IMR-90 (cell line): ENCODE results near the gene NOG. TPM values are rescaled to one million over a fixed set of nuclear protein-coding genes. Genes with fewer than 3 reads are reported as not detected.

Experiments used
- ATAC-seq: fragments of 200-7000 bp; cut with Tn5 transposase; 2 replicates; pipeline ENCODE4 v1.9.1; 2020; ENCODE audit warnings: low read depth, mild to moderate bottlenecking, moderate library complexity
- BruUV-seq: library from RNA; stranded (reverse); fragments of 400-500 nt; replicated peaks from 2 replicates; lab custom pipeline; 2021; lab: Mats Ljungman, UMichigan
- CTCF ChIA-PET: fragments of 300-600 bp; formaldehyde crosslinking; extraction: SDS; loops from one replicate; lab custom pipeline; 2021; ENCODE audit warnings: antibody characterized with exemption; lab: Yijun Ruan, JAX
- POLR2A ChIA-PET: fragments of 300-600 bp; sonication (Branson Sonifier 250); formaldehyde crosslinking; loops from one replicate; lab custom pipeline; 2022; ENCODE audit warnings: antibody characterized with exemption; ENCODE audit not compliant: unreplicated experiment; lab: Charles Lee
- DNase-seq: peaks from one replicate; pipeline ENCODE4 v3.0.0; 2013
- H2AFZ ChIP-seq: replicated peaks from 2 replicates; pipeline ENCODE3; 2013; ENCODE audit warnings: low read length, mild to moderate bottlenecking; ENCODE audit not compliant: poor library complexity
- H2AK5ac ChIP-seq: 2 replicates; pipeline ENCODE4 v1.6.1; 2013; ENCODE audit warnings: low read depth, low read length, inconsistent platforms
- H2AK9ac ChIP-seq: replicated peaks from 2 replicates; pipeline ENCODE3; 2013; ENCODE audit warnings: mild to moderate bottlenecking, low read depth, low read length, moderate library complexity; ENCODE audit not compliant: poor library complexity
- H2BK120ac ChIP-seq: 2 replicates; pipeline ENCODE4 v1.6.1; 2013; ENCODE audit warnings: low read depth, low read length, inconsistent platforms
- H2BK15ac ChIP-seq: 3 replicates; pipeline ENCODE4 v1.6.1; 2013; ENCODE audit warnings: low read depth, low read length, inconsistent platforms
- H2BK20ac ChIP-seq: 2 replicates; pipeline ENCODE4 v1.6.1; 2013; ENCODE audit warnings: low read depth, mild to moderate bottlenecking, inconsistent platforms, low read length, moderate library complexity
- H2BK5ac ChIP-seq: 2 replicates; pipeline ENCODE4 v1.6.1; 2013; ENCODE audit warnings: mild to moderate bottlenecking, low read depth, low read length, inconsistent platforms; ENCODE audit not compliant: poor library complexity, severe bottlenecking
- H3K14ac ChIP-seq: replicated peaks from 2 replicates; pipeline ENCODE4 v1.6.1; 2013; ENCODE audit warnings: low read depth, low read length, inconsistent platforms
- H3K18ac ChIP-seq: 2 replicates; pipeline ENCODE4 v1.6.1; 2013; ENCODE audit warnings: low read depth, low read length, control low read depth
- H3K23ac ChIP-seq: 2 replicates; pipeline ENCODE4 v1.6.1; 2013; ENCODE audit warnings: low read depth, low read length, inconsistent platforms
- H3K27ac ChIP-seq: 2 replicates; pipeline ENCODE4 v1.5.1; 2013; ENCODE audit warnings: mild to moderate bottlenecking, control low read depth, low read length; ENCODE audit not compliant: insufficient read depth
- H3K27me3 ChIP-seq: 2 replicates; pipeline ENCODE4 v1.6.1; 2013; ENCODE audit warnings: low read length; ENCODE audit not compliant: control insufficient read depth, insufficient read depth
- H3K36me3 ChIP-seq: 2 replicates; pipeline ENCODE4 v1.6.1; 2013; ENCODE audit warnings: low read length, mixed read lengths; ENCODE audit not compliant: control insufficient read depth, insufficient read depth
- H3K4ac ChIP-seq: 2 replicates; pipeline ENCODE4 v1.6.1; 2013; ENCODE audit warnings: low read depth, low read length, inconsistent platforms
- H3K4me1 ChIP-seq: 2 replicates; pipeline ENCODE4 v1.6.1; 2013; ENCODE audit warnings: low read length, mixed read lengths; ENCODE audit not compliant: control insufficient read depth, insufficient read depth
- H3K4me2 ChIP-seq: 2 replicates; pipeline ENCODE4 v1.6.1; 2013; ENCODE audit warnings: low read depth, mild to moderate bottlenecking, control low read depth, low read length, moderate library complexity
- H3K4me3 ChIP-seq: 2 replicates; pipeline ENCODE4 v1.5.1; 2013; ENCODE audit warnings: low read depth, mild to moderate bottlenecking, control low read depth, low read length, moderate library complexity; ENCODE audit not compliant: insufficient read depth
- H3K56ac ChIP-seq: 2 replicates; pipeline ENCODE4 v1.6.1; 2013; ENCODE audit warnings: low read length, inconsistent platforms; ENCODE audit not compliant: insufficient read depth; ENCODE audit errors: extremely low read depth
- H3K79me1 ChIP-seq, 2 experiments: 2 replicates each; pipeline ENCODE4 v1.6.1; 2013; ENCODE audit warnings: low read length in 2 of 2, inconsistent platforms in 1 of 2, low read depth in 1 of 2
- H3K9ac ChIP-seq: 2 replicates; pipeline ENCODE4 v1.6.1; 2013; ENCODE audit warnings: low read depth, low read length, control low read depth
- H3K9me1 ChIP-seq: 2 replicates; pipeline ENCODE4 v1.6.1; 2013; ENCODE audit warnings: low read length, inconsistent platforms; ENCODE audit not compliant: insufficient read depth
- H3K9me3 ChIP-seq: 2 replicates; pipeline ENCODE4 v1.6.1; 2013; ENCODE audit warnings: low read length; ENCODE audit not compliant: control insufficient read depth, insufficient read depth
- H4K20me1 ChIP-seq: 2 replicates; pipeline ENCODE4 v1.6.1; 2013; ENCODE audit warnings: low read length, inconsistent platforms; ENCODE audit not compliant: insufficient read depth
- H4K5ac ChIP-seq: 2 replicates; pipeline ENCODE4 v1.6.1; 2013; ENCODE audit warnings: mild to moderate bottlenecking, low read depth, low read length, control low read depth
- H4K8ac ChIP-seq, 2 experiments: 2 replicates each; pipeline ENCODE4 v1.6.1; 2013; ENCODE audit warnings: low read depth in 2 of 2, low read length in 2 of 2, control low read depth in 1 of 2, inconsistent platforms in 1 of 2
- H4K91ac ChIP-seq: 2 replicates; pipeline ENCODE4 v1.6.1; 2013; ENCODE audit warnings: low read depth, low read length, inconsistent platforms; ENCODE audit not compliant: insufficient read depth
- CEBPB ChIP-seq: IDR thresholded peaks from 2 replicates; pipeline ENCODE4 v1.6.1; 2012; ENCODE audit warnings: low read depth, low read length, improper control_type of control experiment
- MAFK ChIP-seq: IDR thresholded peaks from 2 replicates; pipeline ENCODE4 v1.6.1; 2012; ENCODE audit warnings: low read depth, low read length, improper control_type of control experiment
- MAZ ChIP-seq: IDR thresholded peaks from 2 replicates; pipeline ENCODE4 v1.6.1; 2012; ENCODE audit warnings: low read depth, mild to moderate bottlenecking, low read length, improper control_type of control experiment, moderate library complexity, borderline replicate concordance
- RFX5 ChIP-seq: IDR thresholded peaks from 2 replicates; pipeline ENCODE4 v1.8.0; 2012; ENCODE audit warnings: low read depth, mild to moderate bottlenecking, low read length, moderate library complexity
- WGBS, 2 experiments: methylation state at CpG; one replicate each; pipeline versions ENCODE4 v1.1.5 to v1.1.7; 2013; ENCODE audit warnings: missing lambda C conversion rate in 2 of 2; ENCODE audit not compliant: insufficient read length in 1 of 2; ENCODE audit errors: extremely low coverage in 2 of 2; 5-methylcytosine and 5-hydroxymethylcytosine counted together
- dilution Hi-C: fragments of 300-500 bp; cut with HindIII; formaldehyde crosslinking; loops from one replicate; pipeline ENCODE4 v1.14.3; 2018; ENCODE audit warnings: low sequenced_read_pairs; ENCODE audit not compliant: unreplicated experiment
- in situ Hi-C: fragments of 300-500 bp; cut with MboI; formaldehyde crosslinking; loops from 3 replicates; pipeline ENCODE4 v1.14.3; 2019; ENCODE audit warnings: low sequenced_read_pairs, inconsistent platforms, mixed read lengths
- intact Hi-C: fragments of 100-400 bp; cut with micrococcal nuclease; formaldehyde crosslinking; loops from 2 replicates; pipeline ENCODE4 v1.10.0; 2022
- polyA plus RNA-seq, 3 experiments: library from polyadenylated mRNA; depleted of rRNA; stranded (reverse); fragments of >200 nt; gene quantifications; 2 replicates each; pipeline ENCODE4 v1.2.3, GENCODE V29; 2012; ENCODE audit warnings: low replicate concordance in 1 of 3
- total RNA-seq: library from RNA; depleted of rRNA; stranded (reverse); fragments of >200 nt; gene quantifications from 2 replicates; pipeline ENCODE4 v1.2.3, GENCODE V29; 2012
- TF ChIP-seq, protein P1 (sequence below): conservative IDR thresholded peaks from 2 replicates; pipeline ENCODE4 v1.5.1; 2012; ENCODE audit warnings: mild to moderate bottlenecking, low read depth, low read length, improper control_type of control experiment

NOG gene
- total and polyA plus RNA-seq, 2 of the 4 experiments (the other 2 are of a cell fraction), result 11.7 to 13.1 TPM

DNA sequence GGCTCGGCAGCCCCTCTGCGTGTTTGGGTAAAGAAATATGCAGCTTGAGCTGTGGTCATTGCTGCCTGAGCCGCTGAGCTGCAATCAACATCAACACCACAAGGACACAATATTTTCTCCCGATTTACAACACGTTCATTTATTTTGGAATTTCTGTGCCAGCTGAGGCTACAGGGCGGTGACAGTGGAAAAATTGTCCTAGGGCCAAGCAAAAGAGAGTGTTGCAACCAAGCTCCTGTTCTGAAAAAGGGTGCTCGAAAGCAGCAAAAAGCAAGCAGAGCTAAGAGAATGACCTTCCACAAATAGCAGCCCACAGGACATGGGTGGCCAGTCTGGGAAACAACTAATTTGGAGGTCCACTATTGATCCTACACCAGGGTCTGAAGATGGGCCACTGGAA is 35.4 kb upstream of the NOG start:
- H3K27me3 ChIP-seq, result no peaks in the 10 kb centered on the region
- no peak overlapping the region for H3K14ac ChIP-seq
- intact Hi-C loops (no loop called here), dilution Hi-C loops (no loop called here), in situ Hi-C loops (no loop called here)
- H4K5ac ChIP-seq, result no peak overlapping the region
- H3K4me1 ChIP-seq, result no peaks in the 10 kb centered on the region
- DNase-seq (no peak), ATAC-seq (no peak)
- no peak overlapping the region for H2BK20ac ChIP-seq
- WGBS, 2 experiments, result no CpG with 5 or more reads among the region's 7 CpGs
- no peak overlapping the region for H3K4me3 ChIP-seq
- no peak overlapping the region for H4K8ac ChIP-seq
- H3K36me3 ChIP-seq, result no peaks in the 10 kb centered on the region
- no peaks in the 10 kb centered on the region for H4K20me1 ChIP-seq
- no peak overlapping the region for H3K56ac ChIP-seq
- no peak overlapping the region for H2AK9ac ChIP-seq
- H3K9me3 ChIP-seq, result no peaks in the 10 kb centered on the region
- no peak overlapping the region for H3K18ac ChIP-seq
- ChIA-PET POLR2A (no interaction called here), CTCF (no interaction called here)
- no peak overlapping the region for H2BK5ac ChIP-seq
- no TSS peak for BruUV-seq
- H3K4ac ChIP-seq, result no peak overlapping the region
- no peak overlapping the region for H2BK120ac ChIP-seq
- no peak overlapping the region for H4K91ac ChIP-seq
- no peak overlapping the region for H3K27ac ChIP-seq
- no peaks in the 10 kb centered on the region for H3K79me1 ChIP-seq
- no peak overlapping the region for H2AK5ac ChIP-seq
- no peaks in the 10 kb centered on the region for H3K9me1 ChIP-seq
- no peak overlapping the region for H2BK15ac ChIP-seq
- TF ChIP-seq RFX5 (no peak), MAFK (no peak), MAZ (no peak), CEBPB (no peak)
- TF ChIP-seq, protein P1, sequence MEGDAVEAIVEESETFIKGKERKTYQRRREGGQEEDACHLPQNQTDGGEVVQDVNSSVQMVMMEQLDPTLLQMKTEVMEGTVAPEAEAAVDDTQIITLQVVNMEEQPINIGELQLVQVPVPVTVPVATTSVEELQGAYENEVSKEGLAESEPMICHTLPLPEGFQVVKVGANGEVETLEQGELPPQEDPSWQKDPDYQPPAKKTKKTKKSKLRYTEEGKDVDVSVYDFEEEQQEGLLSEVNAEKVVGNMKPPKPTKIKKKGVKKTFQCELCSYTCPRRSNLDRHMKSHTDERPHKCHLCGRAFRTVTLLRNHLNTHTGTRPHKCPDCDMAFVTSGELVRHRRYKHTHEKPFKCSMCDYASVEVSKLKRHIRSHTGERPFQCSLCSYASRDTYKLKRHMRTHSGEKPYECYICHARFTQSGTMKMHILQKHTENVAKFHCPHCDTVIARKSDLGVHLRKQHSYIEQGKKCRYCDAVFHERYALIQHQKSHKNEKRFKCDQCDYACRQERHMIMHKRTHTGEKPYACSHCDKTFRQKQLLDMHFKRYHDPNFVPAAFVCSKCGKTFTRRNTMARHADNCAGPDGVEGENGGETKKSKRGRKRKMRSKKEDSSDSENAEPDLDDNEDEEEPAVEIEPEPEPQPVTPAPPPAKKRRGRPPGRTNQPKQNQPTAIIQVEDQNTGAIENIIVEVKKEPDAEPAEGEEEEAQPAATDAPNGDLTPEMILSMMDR, result no peak
- no peak overlapping the region for H3K9ac ChIP-seq
- no peak overlapping the region for H2AFZ ChIP-seq
- no peak overlapping the region for H3K23ac ChIP-seq
- H3K4me2 ChIP-seq, result no peak overlapping the region
